Right lobe of liver (tissue), 4 donors: ENCODE measurements around the gene INSIG1.

Experiments
- CTCF ChIP-seq, 4 donors: fragments of 200-600 bp in 3 of 4; fragments of 450-650 bp in 1 of 4; IDR thresholded peaks; one replicate each; pipeline versions ENCODE4 v1.5.1 to v1.8.0; 2016 to 2022; ENCODE audit warnings: antibody characterized with exemption in 4 of 4, mild to moderate bottlenecking in 2 of 4
- POLR2A ChIP-seq: fragments of 450-650 bp; IDR thresholded peaks from one replicate; pipeline ENCODE4 v1.6.1; 2017; ENCODE audit warnings: antibody characterized with exemption, mild to moderate bottlenecking
- donor health status: DM: no; HTN: no; CAD: no.
- donor health status: DM: no; HTN: no; CAD: no.
- donor health status: DM: no; HTN: yes; CAD: no.

GRCh38 chr7:155308330-155309020, 10.8 kb downstream of the INSIG1 start:
- TF ChIP-seq POLR2A (no peak), CTCF (IDR thresholded peaks at IDR 0.05) (no peak)
